ENCODE results near the gene UBXN7. TPM values are rescaled to one million over a fixed set of nuclear protein-coding genes. Genes with fewer than 3 reads are reported as not detected.

Gene UBXN7, protein sequence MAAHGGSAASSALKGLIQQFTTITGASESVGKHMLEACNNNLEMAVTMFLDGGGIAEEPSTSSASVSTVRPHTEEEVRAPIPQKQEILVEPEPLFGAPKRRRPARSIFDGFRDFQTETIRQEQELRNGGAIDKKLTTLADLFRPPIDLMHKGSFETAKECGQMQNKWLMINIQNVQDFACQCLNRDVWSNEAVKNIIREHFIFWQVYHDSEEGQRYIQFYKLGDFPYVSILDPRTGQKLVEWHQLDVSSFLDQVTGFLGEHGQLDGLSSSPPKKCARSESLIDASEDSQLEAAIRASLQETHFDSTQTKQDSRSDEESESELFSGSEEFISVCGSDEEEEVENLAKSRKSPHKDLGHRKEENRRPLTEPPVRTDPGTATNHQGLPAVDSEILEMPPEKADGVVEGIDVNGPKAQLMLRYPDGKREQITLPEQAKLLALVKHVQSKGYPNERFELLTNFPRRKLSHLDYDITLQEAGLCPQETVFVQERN
- 14.9 and 19.6 TPM in 2 replicates for total RNA-seq

GRCh38 chr3:196432137-196432879 is at the start of gene UBXN7:
Gene UBXN7 (minus strand): TSS chr3:196432427. CDS start chr3:196432399, 28 bp downstream.

DNA sequence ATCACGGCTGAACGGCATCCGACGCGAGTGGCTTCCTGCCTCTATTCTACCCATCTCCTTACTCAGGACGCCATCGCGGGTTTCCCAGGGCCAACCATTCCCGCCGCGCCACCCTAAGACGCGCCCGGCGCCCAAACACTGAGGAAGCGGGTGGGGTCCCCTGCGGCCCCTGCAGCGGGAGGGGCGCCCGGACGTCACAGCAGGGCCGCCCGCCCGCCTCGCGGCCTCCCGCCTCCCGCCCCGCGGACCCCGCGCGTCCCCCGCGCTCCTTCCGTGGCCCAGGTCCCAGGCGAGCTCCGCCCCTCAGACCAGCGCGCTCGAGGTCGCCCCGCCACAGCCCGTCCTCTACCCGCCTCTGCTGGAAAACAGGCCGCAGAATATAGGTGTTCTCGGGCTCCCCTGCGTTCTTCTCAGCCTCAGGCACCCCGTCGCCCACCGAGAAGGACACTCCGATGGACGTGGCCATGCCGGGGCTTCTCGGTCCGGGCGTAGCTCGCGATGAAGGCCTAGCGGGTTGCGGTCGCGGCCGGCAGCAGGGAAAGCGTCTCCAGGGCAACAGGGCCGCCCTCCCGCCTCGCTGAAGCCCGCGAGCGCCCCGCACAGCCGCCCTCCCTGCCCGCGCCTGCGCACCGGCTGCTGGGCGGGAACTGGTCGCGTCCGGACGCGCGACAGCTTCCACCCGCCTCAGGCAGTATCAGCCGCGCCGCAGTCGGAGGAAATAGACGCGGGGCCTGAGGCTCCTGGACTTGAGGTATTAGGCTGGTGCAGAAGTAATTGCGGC is 114.3 kb downstream of the UBXN7 start, which contains the start of gene DYNLT2B:
DYNLT2B (minus strand) TSS at position 554 of the 781 bp plus-strand sequence; CDS start at position 466, 88 bp downstream.

Small RNAs within 50 kb of the gene (small RNA-seq; reads per million reads assigned to genes)
- gene AC069257.2 (ENCODE audit: low replicate concordance) = not detected
- gene AC083822.1 (ENCODE audit: low replicate concordance) = not detected
- not detected for gene AC117490.1 (ENCODE audit: low replicate concordance)
- gene RN7SL434P (ENCODE audit: low replicate concordance) = 0.16 reads per million
- not detected for gene RN7SL738P (ENCODE audit: low replicate concordance)
- gene RNU6-1279P (ENCODE audit: low replicate concordance) = 0.78 reads per million, percentile 35 among the genes with 10 or more reads in this experiment
- 0.39 reads per million, percentile 10 among the genes with 10 or more reads in this experiment for gene RNU6-910P (ENCODE audit: low replicate concordance)

Other genes with a start within 250 kb of the UBXN7 start
- gene ZDHHC19, start 221.0 kb downstream of the UBXN7 start, total RNA-seq = not detected in 2 replicates
- not detected in 2 replicates for gene SLC51A, start 215.9 kb downstream of the UBXN7 start, total RNA-seq
- 112 and 126 TPM in 2 replicates for gene PCYT1A, start 144.7 kb downstream of the UBXN7 start, total RNA-seq
- 2.0 and 4.6 TPM in 2 replicates for gene DYNLT2B, start 114.2 kb downstream of the UBXN7 start, total RNA-seq
- 0.72 and 1.1 TPM in 2 replicates for gene TM4SF19, start 94.0 kb downstream of the UBXN7 start, total RNA-seq
- gene RNF168, start 71.3 kb upstream of the UBXN7 start, total RNA-seq = 26.1 and 26.9 TPM in 2 replicates
- not detected in 2 replicates for gene SMCO1, start 82.9 kb upstream of the UBXN7 start, total RNA-seq
- 5.0 and 8.4 TPM in 2 replicates for gene WDR53, start 136.1 kb upstream of the UBXN7 start, total RNA-seq
- 4.4 and 14.5 TPM in 2 replicates for gene FBXO45, start 136.2 kb upstream of the UBXN7 start, total RNA-seq
- gene NRROS, start 207.3 kb upstream of the UBXN7 start, total RNA-seq = 1.3 and 2.0 TPM in 2 replicates